Prostate gland (tissue), 2 donors: ENCODE results near the gene COL9A3. TPM values are rescaled to one million over a fixed set of nuclear protein-coding genes. Genes with fewer than 3 reads are reported as not detected.

ENCODE experiments used
- DNase-seq: peaks from one replicate; pipeline ENCODE4 v3.0.0-alpha.2; 2019; ENCODE audit warnings: low spot score
- H3K27ac ChIP-seq, 2 donors: fragments of 200-600 bp; sonication (generic); 2 replicates each; pipeline ENCODE4 v1.5.1; 2017 to 2019
- H3K27me3 ChIP-seq: fragments of 200-600 bp; sonication (generic); replicated peaks from 2 replicates; pipeline ENCODE4 v1.5.1; 2019; ENCODE audit not compliant: insufficient read depth
- H3K36me3 ChIP-seq, 2 donors: fragments of 200-600 bp; sonication (generic); 1 replicate in 1 of 2; 2 replicates in 1 of 2; pipeline versions ENCODE4 v1.5.1 to v1.8.1; 2017 to 2019
- H3K4me1 ChIP-seq: fragments of 200-600 bp; sonication (generic); replicated peaks from 2 replicates; pipeline ENCODE4 v1.5.1; 2019
- H3K4me3 ChIP-seq, 2 donors: fragments of 200-600 bp; sonication (generic); 2 replicates each; pipeline ENCODE4 v1.5.1; 2017 to 2019
- H3K9me3 ChIP-seq: fragments of 200-600 bp; sonication (generic); 2 replicates; pipeline ENCODE4 v1.5.1; 2017
- CTCF ChIP-seq, 4 experiments: fragments of 200-600 bp in 2 of 4; fragments of 450-650 bp in 2 of 4; sonication (generic) in 2 of 4; IDR thresholded peaks; 1 replicate in 3 of 4; 2 replicates in 1 of 4; pipeline ENCODE4 v1.5.1; 2016 to 2019; ENCODE audit warnings: antibody characterized with exemption in 4 of 4, mild to moderate bottlenecking in 2 of 4, moderate library complexity in 2 of 4
- POLR2A ChIP-seq: fragments of 450-650 bp; IDR thresholded peaks from one replicate; pipeline ENCODE4 v1.6.1; 2016; ENCODE audit warnings: antibody characterized with exemption, mild to moderate bottlenecking
- POLR2AphosphoS5 ChIP-seq: sonication (generic); formaldehyde crosslinking; IDR thresholded peaks from one replicate; pipeline ENCODE4 v1.6.1; 2017; ENCODE audit warnings: antibody characterized with exemption
- WGBS: methylation state at CpG from one replicate; pipeline ENCODE4 v1.1.5; 2018; 5-methylcytosine and 5-hydroxymethylcytosine counted together
- intact Hi-C: fragments of 100-400 bp; cut with DNase I; formaldehyde crosslinking; loops from one replicate; pipeline ENCODE4 v1.14.2; 2022
- total RNA-seq, 2 donors: library from RNA; depleted of rRNA; stranded (reverse); fragments of >200 nt; gene quantifications; one replicate each; pipeline ENCODE4 v1.1.0, GENCODE V29; 2016

COL9A3 gene
- total RNA-seq, 2 donors from 2014 or later: 5.8 to 6.5 TPM

- Histone ChIP-seq H3K27me3 (peaks cover 12% of the 10 kb centered on the region), H3K4me1 (peaks cover 6% of the 10 kb centered on the region), H3K36me3 (peaks cover 8 to 29% of the 10 kb centered on the region in 2 donors), H3K9me3 (no peaks in the 10 kb centered on the region), H3K27ac (no peak overlapping the region), H3K4me3 (no peak overlapping the region)
- no peak for DNase-seq
- TF ChIP-seq POLR2AphosphoS5 (no peak), CTCF (IDR thresholded peaks at IDR 0.05) (no peak), POLR2A (no peak)
- 91% methylated on average over 11 of the region's 11 CpGs for WGBS
- intact Hi-C loops: no loop called here
Observed at GRCh38 chr20:62812907-62813200, 4.0 kb upstream of the COL9A3 start.

GRCh38 chr20:62813588-62813987, 3.3 kb upstream of the COL9A3 start:
- Histone ChIP-seq H3K36me3 (peaks cover 8 to 22% of the 10 kb centered on the region in 2 donors), H3K9me3 (no peaks in the 10 kb centered on the region), H3K27ac (no peak overlapping the region), H3K4me1 (peaks cover 6% of the 10 kb centered on the region), H3K27me3 (peaks cover 12% of the 10 kb centered on the region), H3K4me3 (no peak overlapping the region)
- intact Hi-C loops: no loop called here
- WGBS: 77% methylated on average over 13 of the region's 13 CpGs
- no peak for TF ChIP-seq CTCF (IDR thresholded peaks at IDR 0.05)
- no peak for TF ChIP-seq POLR2A
- TF ChIP-seq POLR2AphosphoS5: no peak
- no peak for DNase-seq

- WGBS: 90% methylated on average over 8 of the region's 13 CpGs
- no peak overlapping the region for H3K4me3 ChIP-seq
Observed at GRCh38 chr20:62814060-62814708, 2.7 kb upstream of the COL9A3 start.

GRCh38 chr20:62814709-62815065, 2.2 kb upstream of the COL9A3 start:
- no peak for DNase-seq
- H3K4me3 ChIP-seq: no peak overlapping the region
- H3K9me3 ChIP-seq: no peaks in the 10 kb centered on the region
- peaks cover 6% of the 10 kb centered on the region for H3K4me1 ChIP-seq
- peaks cover 12% of the 10 kb centered on the region for H3K27me3 ChIP-seq
- no peak overlapping the region for H3K27ac ChIP-seq
- intact Hi-C loops: no loop called here
- WGBS: 78% methylated on average over 12 of the region's 12 CpGs
- no peak for TF ChIP-seq CTCF (IDR thresholded peaks at IDR 0.05)
- no peak for TF ChIP-seq POLR2A
- no peak for TF ChIP-seq POLR2AphosphoS5
- peaks cover 8 to 14% of the 10 kb centered on the region in 2 donors for H3K36me3 ChIP-seq

More at GRCh38 chr20:62814060-62814708, 2.7 kb upstream of the COL9A3 start:
- peaks cover 8 to 19% of the 10 kb centered on the region in 2 donors for H3K36me3 ChIP-seq
- H3K27me3 ChIP-seq: peaks cover 12% of the 10 kb centered on the region
- no peak overlapping the region for H3K27ac ChIP-seq
- H3K9me3 ChIP-seq: no peaks in the 10 kb centered on the region
- H3K4me1 ChIP-seq: peaks cover 6% of the 10 kb centered on the region
- TF ChIP-seq CTCF (IDR thresholded peaks at IDR 0.05): no peak
- TF ChIP-seq POLR2A: no peak
- no peak for TF ChIP-seq POLR2AphosphoS5
- DNase-seq: no peak
- intact Hi-C loops: no loop called here
